ENCODE results near the gene C11orf68.

C11orf68 gene

GRCh38 chr11:65944191-65944590, 25.3 kb upstream of the C11orf68 start:
- DNase-seq (ENCODE audit: low read depth) = no peak

- no peak for DNase-seq (ENCODE audit: low read depth)
These were observed 23.7 kb upstream of the C11orf68 start for GRCh38 chr11:65942531-65942930.

- DNase-seq (ENCODE audit: low read depth) = no peak
These were observed 23.0 kb upstream of the C11orf68 start for GRCh38 chr11:65941720-65942310.

GRCh38 chr11:65937766-65938165, 18.9 kb upstream of the C11orf68 start:
- DNase-seq (ENCODE audit: low read depth) = no peak

GRCh38 chr11:65934014-65934413, 15.2 kb upstream of the C11orf68 start:
- DNase-seq (ENCODE audit: low read depth) = no peak

GRCh38 chr11:65932558-65932919, 13.7 kb upstream of the C11orf68 start:
- DNase-seq (ENCODE audit: low read depth) = no peak

- no peak for DNase-seq (ENCODE audit: low read depth)
These were observed 13.1 kb upstream of the C11orf68 start for GRCh38 chr11:65931773-65932557.

GRCh38 chr11:65928667-65929066, 9.8 kb upstream of the C11orf68 start:
- DNase-seq (ENCODE audit: low read depth) = no peak

GRCh38 chr11:65927904-65928397, 9.1 kb upstream of the C11orf68 start:
- peak; percentile 65 for DNase-seq (ENCODE audit: low read depth)

- no peak for DNase-seq (ENCODE audit: low read depth)
These were observed 6.5 kb upstream of the C11orf68 start for GRCh38 chr11:65925397-65925796.

- no peak for DNase-seq (ENCODE audit: low read depth)
These were observed 3.7 kb upstream of the C11orf68 start for GRCh38 chr11:65922565-65922964.

GRCh38 chr11:65921876-65922275, 3.0 kb upstream of the C11orf68 start:
- no peak for DNase-seq (ENCODE audit: low read depth)

GRCh38 chr11:65921033-65921555, 2.2 kb upstream of the C11orf68 start:
- DNase-seq (ENCODE audit: low read depth) = no peak

- no peak for DNase-seq (ENCODE audit: low read depth)
These were observed 1.5 kb upstream of the C11orf68 start for GRCh38 chr11:65920372-65920802.

GRCh38 chr11:65919573-65920371, 910 bp upstream of the C11orf68 start:
- DNase-seq (ENCODE audit: low read depth) = no peak

GRCh38 chr11:65919141-65919572, 295 bp upstream of the C11orf68 start, which contains the start of gene DRAP1:
Gene DRAP1, plus strand, starts transcription at chr11:65919426. Its CDS starts 76 bp downstream, at chr11:65919502.
- peak; percentile 99 for DNase-seq (ENCODE audit: low read depth)

- no peak for DNase-seq (ENCODE audit: low read depth)
These were observed 1.2 kb downstream of the C11orf68 start for GRCh38 chr11:65917434-65918210.

- no peak for DNase-seq (ENCODE audit: low read depth)
These were observed 1.8 kb downstream of the C11orf68 start for GRCh38 chr11:65917077-65917433.

GRCh38 chr11:65916391-65916790, 2.5 kb downstream of the C11orf68 start:
- no peak for DNase-seq (ENCODE audit: low read depth)

- no peak for DNase-seq (ENCODE audit: low read depth)
These were observed 3.0 kb downstream of the C11orf68 start for GRCh38 chr11:65915821-65916251.

- DNase-seq (ENCODE audit: low read depth) = no peak
These were observed 3.6 kb downstream of the C11orf68 start for GRCh38 chr11:65915101-65915820.

All from stimulated activated CD8-positive, alpha-beta memory T cell treated with anti-CD3 and anti-CD28 coated beads, Interleukin-12 subunit alpha, Interleukin-12 subunit beta, amount 100 ng/mL, for 1 hour (primary cell).